HepG2 (cell line): Measurements from ENCODE around the gene TGFBI. TPM values are rescaled to one million over a fixed set of nuclear protein-coding genes. Genes with fewer than 3 reads are reported as not detected.

Experiments
- ATAC-seq: fragments of 200-7000 bp; cut with Tn5 transposase; 3 replicates; pipeline ENCODE4 v1.9.1; 2020; ENCODE audit warnings: mild to moderate bottlenecking, moderate library complexity
- BruUV-seq: library from RNA; stranded (reverse); fragments of 400-500 nt; replicated peaks from 2 replicates; lab custom pipeline; 2021; lab: Mats Ljungman, UMichigan
- CTCF ChIA-PET: fragments of 300-600 bp; formaldehyde crosslinking; extraction: SDS; loops from one replicate; lab custom pipeline; 2021; ENCODE audit warnings: low total read pairs, inconsistent platforms, low intra/inter-chr PET ratio; lab: Yijun Ruan, JAX
- POLR2A ChIA-PET: fragments of 350-600 bp; sonication (Branson Sonifier 250); formaldehyde crosslinking; loops from one replicate; lab custom pipeline; 2020; ENCODE audit warnings: antibody characterized with exemption, inconsistent platforms; lab: Yijun Ruan, JAX
- DNase-seq: peaks from one replicate; pipeline ENCODE4 v3.0.0-alpha.2; 2015; ENCODE audit warnings: low spot score
- FAIRE-seq: peaks from 3 replicates; lab custom pipeline; 2011; peaks lifted over from hg19 to GRCh38; lab: Jason Lieb, UNC
- H2AFZ ChIP-seq: one replicate; pipeline ENCODE4 v1.6.1; 2011; ENCODE audit warnings: low read length, inconsistent platforms
- H3K27ac ChIP-seq: fragments of 300-600 bp; 3 replicates; pipeline ENCODE4 v1.8.0; 2011; ENCODE audit warnings: mixed run types, mild to moderate bottlenecking, mixed read lengths, low read length, inconsistent platforms; ENCODE audit not compliant: insufficient read depth; ENCODE audit errors: extremely low read length
- H3K27me3 ChIP-seq, 2 experiments: fragments of 200-600 bp in 1 of 2; 2 replicates in 1 of 2; 3 replicates in 1 of 2; pipeline versions ENCODE4 v1.6.0 to v1.8.0; 2011; ENCODE audit warnings: low read length in 2 of 2, mild to moderate bottlenecking in 2 of 2, moderate library complexity in 2 of 2, inconsistent platforms in 1 of 2; ENCODE audit not compliant: insufficient read depth in 2 of 2, control insufficient read depth in 1 of 2
- H3K36me3 ChIP-seq, 2 experiments: fragments of 200-600 bp in 1 of 2; replicated peaks in 1 of 2; 2 replicates in 1 of 2; 3 replicates in 1 of 2; pipeline versions ENCODE4 v1.5.1 to v1.8.0; 2011; ENCODE audit warnings: low read length in 2 of 2, inconsistent platforms in 1 of 2; ENCODE audit not compliant: insufficient read depth in 2 of 2, control insufficient read depth in 1 of 2
- H3K4me1 ChIP-seq: 2 replicates; pipeline ENCODE4 v1.5.1; 2012; ENCODE audit warnings: low read length, inconsistent platforms; ENCODE audit not compliant: insufficient read depth
- H3K4me2 ChIP-seq: 2 replicates; pipeline ENCODE4 v1.6.0; 2011; ENCODE audit warnings: low read depth, low read length, inconsistent platforms
- H3K4me3 ChIP-seq, 3 experiments: fragments of 200-600 bp in 1 of 3; sonication (generic), shearing (Covaris generic) in 1 of 3; replicated peaks in 1 of 3; 2 replicates each; pipeline ENCODE4 v1.5.1; 2011 to 2016; ENCODE audit warnings: low read length in 3 of 3, inconsistent platforms in 2 of 3, low read depth in 2 of 3, mild to moderate bottlenecking in 2 of 3, control low read depth in 1 of 3, mixed read lengths in 1 of 3; ENCODE audit not compliant: insufficient read depth in 1 of 3
- H3K79me2 ChIP-seq: one replicate; pipeline ENCODE4 v1.6.1; 2011; ENCODE audit warnings: low read length, inconsistent platforms; ENCODE audit not compliant: insufficient read depth
- H3K9ac ChIP-seq: 2 replicates; pipeline ENCODE4 v1.6.0; 2011; ENCODE audit warnings: mild to moderate bottlenecking, low read depth, low read length, inconsistent platforms; ENCODE audit not compliant: insufficient read depth
- H3K9me3 ChIP-seq: 2 replicates; pipeline ENCODE4 v1.5.1; 2012; ENCODE audit warnings: mild to moderate bottlenecking, low read length
- H4K20me1 ChIP-seq: 2 replicates; pipeline ENCODE4 v1.6.0; 2011; ENCODE audit warnings: inconsistent platforms, mild to moderate bottlenecking, low read length, moderate library complexity; ENCODE audit not compliant: insufficient read depth
- NFAT5 ChIP-seq: sonication (generic); formaldehyde crosslinking; IDR thresholded peaks from 2 replicates; pipeline ENCODE4 v1.4.0; 2020; ENCODE audit warnings: missing genetic modification reagents
- TCF7L2 ChIP-seq: IDR thresholded peaks from 2 replicates; pipeline ENCODE4 v1.6.1; 2011; ENCODE audit warnings: mild to moderate bottlenecking, low read depth, low read length, moderate library complexity
- ZNF335 ChIP-seq: sonication (generic); formaldehyde crosslinking; IDR thresholded peaks from 2 replicates; pipeline ENCODE4 v1.4.0; 2020; ENCODE audit warnings: missing genetic modification reagents
- ZNF530 ChIP-seq: sonication (generic); formaldehyde crosslinking; IDR thresholded peaks from 2 replicates; pipeline ENCODE4 v1.5.0; 2020; ENCODE audit warnings: low read depth, mild to moderate bottlenecking, missing genetic modification reagents
- ZNF615 ChIP-seq: sonication (generic); formaldehyde crosslinking; IDR thresholded peaks from 2 replicates; pipeline ENCODE4 v1.5.0; 2020; ENCODE audit warnings: mild to moderate bottlenecking, missing genetic modification reagents, borderline replicate concordance
- ZNF782 ChIP-seq: sonication (generic); formaldehyde crosslinking; IDR thresholded peaks from 2 replicates; pipeline ENCODE4 v1.4.0; 2020; ENCODE audit warnings: missing genetic modification reagents, mild to moderate bottlenecking, borderline replicate concordance
- WGBS: methylation state at CpG from one replicate; pipeline ENCODE4 v1.1.6; 2017; ENCODE audit warnings: low lambda C conversion rate; 5-methylcytosine and 5-hydroxymethylcytosine counted together
- in situ Hi-C: cut with HindIII; loops from 2 replicates; pipeline ENCODE4 v1.10.0; 2017; ENCODE audit warnings: low pct_unique_long_range_greater_than_20kb; ENCODE audit not compliant: extremely low pct_ligation_motif_present
- intact Hi-C: fragments of 100-400 bp; cut with micrococcal nuclease; formaldehyde crosslinking; loops from one replicate; pipeline ENCODE4 v1.10.0; 2022; ENCODE audit not compliant: unreplicated experiment
- polyA plus RNA-seq, 8 experiments: library from polyadenylated mRNA; depleted of rRNA in 3 of 8; stranded (reverse) in 7 of 8; unstranded in 1 of 8; fragments of >200 nt; fragmentation: Illumina TruSeq in 4 of 8; extraction: Trizol in 4 of 8; gene quantifications; 2 replicates each; pipeline versions ENCODE4 v1.2.1 to v1.2.3, GENCODE V29; 2011 to 2016; ENCODE audit warnings: low read depth in 4 of 8, missing spikeins in 1 of 8, mixed read lengths in 1 of 8; ENCODE audit not compliant: insufficient read depth in 1 of 8
- total RNA-seq, 5 experiments: library from RNA; depleted of rRNA; stranded (reverse); fragments of >200 nt; fragmentation: Illumina TruSeq; extraction: Trizol; gene quantifications; 2 replicates each; pipeline ENCODE4 v1.2.3, GENCODE V29; 2016; ENCODE audit warnings: low read depth in 1 of 5

Gene TGFBI
- total and polyA plus RNA-seq, 2 of the 13 experiments (the other 11 are each of a cell fraction or from before 2014, with no cell fraction given) = 275 to 457 TPM

GRCh38 chr5:136046246-136046645 lies 17.5 kb downstream of the TGFBI start:
- Histone ChIP-seq H3K79me2 (no peaks in the 10 kb centered on the region), H3K9ac (no peak overlapping the region), H4K20me1 (no peaks in the 10 kb centered on the region), H3K4me3 (no peak overlapping the region), H3K36me3 (peaks cover 50 to 80% of the 10 kb centered on the region in 2 experiments), H3K4me2 (no peak overlapping the region), H3K27me3 (no peaks in the 10 kb centered on the region), H3K4me1 (peaks cover 19% of the 10 kb centered on the region), H2AFZ (no peak overlapping the region), H3K27ac (no peak overlapping the region), H3K9me3 (no peaks in the 10 kb centered on the region)
- ChIA-PET POLR2A (no interaction called here), CTCF (no interaction called here)
- TF ChIP-seq TCF7L2 (no peak), ZNF782 (CRISPR knock-in tag) (no peak), ZNF615 (CRISPR knock-in tag) (no peak), ZNF335 (CRISPR knock-in tag) (no peak), NFAT5 (no peak), ZNF530 (CRISPR knock-in tag) (no peak)
- ATAC-seq (no peak), FAIRE-seq (no peak), DNase-seq (no peak)
- no TSS peak for BruUV-seq
- in situ Hi-C loops (no loop called here), intact Hi-C loops (no loop called here)
- 99% methylated on average over 8 of the region's 12 CpGs for WGBS
